Measurements from ENCODE around the gene AIPL1. TPM values are rescaled to one million over a fixed set of nuclear protein-coding genes. Genes with fewer than 3 reads are reported as not detected.

AIPL1 gene
- total and polyA plus RNA-seq, 8 donors, result 0.06 TPM; not detected in 7

DNA sequence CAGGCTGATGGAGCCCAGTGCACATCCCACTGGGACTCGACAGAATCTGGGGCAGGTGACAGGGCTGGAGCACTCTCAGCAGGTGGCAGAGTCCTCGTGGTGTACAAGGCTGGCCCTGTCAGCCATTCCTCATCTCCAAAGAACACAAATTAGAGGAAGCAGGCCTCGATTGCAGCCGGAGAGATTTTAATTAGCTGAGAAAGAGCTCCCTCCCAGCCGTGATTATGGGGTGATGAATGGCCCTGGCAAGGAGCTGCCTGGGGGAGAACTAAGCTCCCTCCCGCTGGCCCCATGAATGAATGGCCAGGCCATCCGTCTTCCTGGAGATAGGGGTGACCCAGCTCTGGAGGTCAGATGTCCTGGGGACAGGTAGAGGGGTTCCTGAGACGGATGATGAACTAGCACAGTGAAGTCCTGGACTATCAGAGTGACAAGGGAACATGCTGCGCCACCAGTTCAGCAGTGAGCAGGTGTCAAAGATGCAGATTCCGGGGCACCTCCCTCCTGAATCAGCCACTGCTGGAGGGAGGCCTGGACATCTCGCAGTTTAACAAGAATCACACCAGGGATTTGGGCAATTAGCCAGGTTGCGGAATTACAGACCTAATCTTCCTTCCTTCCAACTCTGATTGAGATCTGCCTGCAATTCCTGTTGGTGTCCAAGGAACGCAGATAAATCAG is 44.8 kb upstream of the AIPL1 start:
- DNase-seq (peak in 1 of 4 donors; percentile 7), ATAC-seq (no peak)
- intact Hi-C loops (cut with DNase I), result no loop called here

GRCh38 chr17:6478486-6478885 is 43.6 kb upstream of the AIPL1 start:
- no peak for TF ChIP-seq CTCF (IDR thresholded peaks at IDR 0.05)
- Histone ChIP-seq H3K4me3 (no peak overlapping the region), H3K27me3 (no peaks in the 10 kb centered on the region), H3K27ac (no peak overlapping the region), H3K4me1 (no peaks in the 10 kb centered on the region), H3K9me3 (no peaks in the 10 kb centered on the region), H3K36me3 (no peaks in the 10 kb centered on the region)
- DNase-seq (peak in 1 of 4 donors; percentile 58), ATAC-seq (no peak)
- intact Hi-C loops (cut with DNase I), result no loop called here

More for the DNA sequence above, 44.8 kb upstream of the AIPL1 start:
- TF ChIP-seq CTCF (IDR thresholded peaks at IDR 0.05), result no peak
- H3K9me3 ChIP-seq, result no peaks in the 10 kb centered on the region
- no peak overlapping the region for H3K27ac ChIP-seq
- no peaks in the 10 kb centered on the region for H3K27me3 ChIP-seq
- no peaks in the 10 kb centered on the region for H3K4me1 ChIP-seq
- no peak overlapping the region for H3K4me3 ChIP-seq
- no peaks in the 10 kb centered on the region for H3K36me3 ChIP-seq

DNA sequence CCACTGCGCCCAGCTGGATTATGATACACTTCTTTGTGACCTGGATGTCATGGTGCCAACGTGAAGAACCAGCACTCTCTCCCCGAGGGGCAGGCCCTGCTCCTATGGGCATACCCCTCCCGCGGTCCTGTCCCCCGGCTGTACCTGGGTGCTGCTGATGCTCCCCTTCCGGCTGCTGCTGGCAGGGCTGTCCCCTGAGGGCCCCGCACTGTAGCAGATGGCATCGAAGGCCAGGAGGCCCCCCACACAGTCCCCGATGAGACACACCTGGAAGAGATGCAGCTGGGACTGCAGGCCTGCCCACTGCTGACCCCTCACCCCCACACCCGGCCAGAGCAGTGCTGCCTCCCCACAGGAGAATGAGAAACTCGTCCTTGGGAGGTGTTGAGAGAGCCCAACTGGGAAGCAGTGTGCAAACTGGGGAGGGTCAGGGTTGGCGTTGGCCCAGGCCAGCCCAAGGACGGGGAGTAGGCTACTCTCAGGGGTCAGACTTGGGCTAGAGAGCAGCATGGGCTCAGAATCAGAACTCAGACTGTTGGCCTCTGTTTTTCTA is 43.0 kb upstream of the AIPL1 start:
- Histone ChIP-seq H3K4me1 (no peaks in the 10 kb centered on the region), H3K27ac (no peak overlapping the region), H3K36me3 (no peaks in the 10 kb centered on the region), H3K27me3 (no peaks in the 10 kb centered on the region), H3K4me3 (no peak overlapping the region), H3K9me3 (no peaks in the 10 kb centered on the region)
- no peak for TF ChIP-seq CTCF (IDR thresholded peaks at IDR 0.05)
- intact Hi-C loops (cut with DNase I), result no loop called here
- ATAC-seq (no peak), DNase-seq (peak in 1 of 4 donors; percentile 45)

GRCh38 chr17:6476810-6477179 is 41.9 kb upstream of the AIPL1 start:
- no peaks in the 10 kb centered on the region for H3K36me3 ChIP-seq
- no peak overlapping the region for H3K27ac ChIP-seq
- intact Hi-C loops (cut with DNase I), result no loop called here
- no peak for DNase-seq
- H3K4me1 ChIP-seq, result no peaks in the 10 kb centered on the region
- no peak for ATAC-seq
- no peak for TF ChIP-seq CTCF (IDR thresholded peaks at IDR 0.05)
- no peaks in the 10 kb centered on the region for H3K27me3 ChIP-seq
- H3K9me3 ChIP-seq, result no peaks in the 10 kb centered on the region
- no peak overlapping the region for H3K4me3 ChIP-seq

DNA sequence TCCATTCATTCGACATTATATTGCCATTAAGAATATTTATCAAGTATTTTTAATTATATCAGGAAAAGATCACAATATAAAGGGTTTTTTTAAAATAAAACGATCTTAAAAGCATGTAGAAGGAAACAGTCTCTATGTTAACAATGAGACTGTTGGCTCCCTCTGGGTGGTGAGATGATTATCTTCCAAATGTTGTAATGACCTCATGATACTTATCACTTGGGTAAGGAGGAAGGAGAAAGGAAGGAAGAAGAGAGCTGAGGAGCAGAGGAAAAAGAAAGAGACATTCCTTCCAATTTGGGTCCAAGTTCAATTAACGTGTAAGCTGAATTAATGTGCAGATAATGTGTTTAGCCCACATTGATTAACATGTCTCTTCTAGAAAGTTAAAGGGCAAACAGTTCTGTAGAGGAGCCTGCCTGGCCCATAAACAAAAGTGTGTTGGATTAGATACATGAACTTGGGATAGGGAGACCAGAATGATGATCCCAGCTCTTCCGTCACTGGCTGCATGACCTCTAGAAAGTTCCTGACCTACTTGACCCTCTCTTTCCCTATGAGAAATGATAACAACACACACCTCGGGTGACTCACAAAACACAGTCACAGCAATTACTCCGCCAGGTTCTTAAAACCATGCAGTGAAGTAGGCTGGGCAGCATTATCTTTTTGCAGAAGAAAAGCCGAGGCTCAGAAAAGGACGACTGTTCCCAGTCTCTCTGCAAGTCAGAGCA is 41.3 kb upstream of the AIPL1 start:
- TF ChIP-seq CTCF (IDR thresholded peaks at IDR 0.05), result no peak

More for the DNA sequence above, 41.3 kb upstream of the AIPL1 start:
- Histone ChIP-seq H3K4me3 (no peak overlapping the region), H3K27me3 (no peaks in the 10 kb centered on the region), H3K27ac (no peak overlapping the region), H3K36me3 (no peaks in the 10 kb centered on the region), H3K9me3 (no peaks in the 10 kb centered on the region), H3K4me1 (no peaks in the 10 kb centered on the region)
- DNase-seq (no peak), ATAC-seq (no peak)
- intact Hi-C loops (cut with DNase I), result no loop called here

Data from left lung (tissue), 10 donors.